Suppressor macrophage (primary cell): ENCODE measurements around the gene CTLA4.
"Not testable (repeated sequence)": the region's sequence is repeated elsewhere in the genome, so short reads cannot be mapped to it uniquely, and the experiment has no call there.

ENCODE experiments used
- DNase-seq, 4 experiments: peaks; one replicate each; pipeline ENCODE4 v3.0.0-alpha.2; 2020 to 2022

The CTLA4 gene

DNA sequence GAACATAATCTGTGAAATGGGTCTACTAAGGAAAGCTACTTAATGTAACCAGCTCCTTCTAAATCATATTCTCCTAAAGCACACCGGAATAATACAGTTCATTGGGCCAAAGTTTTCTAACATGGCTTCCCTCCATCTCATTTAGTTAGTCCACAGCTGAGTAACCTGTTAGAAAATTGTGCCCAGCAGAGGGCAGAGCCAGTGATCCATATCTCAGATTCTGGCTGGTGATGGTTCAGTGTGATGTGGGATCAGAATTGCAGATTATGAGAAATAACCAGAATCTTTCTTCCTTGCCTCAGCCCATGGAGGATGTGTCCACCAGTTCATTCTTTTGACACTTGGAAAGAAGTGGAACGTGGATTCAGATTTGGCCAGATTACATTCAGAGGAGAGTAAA lies 9.4 kb upstream of the CTLA4 start:
- no peak for DNase-seq

- DNase-seq, result no peak
Measured at GRCh38 chr2:203859030-203859789, 8.4 kb upstream of the CTLA4 start.

DNA sequence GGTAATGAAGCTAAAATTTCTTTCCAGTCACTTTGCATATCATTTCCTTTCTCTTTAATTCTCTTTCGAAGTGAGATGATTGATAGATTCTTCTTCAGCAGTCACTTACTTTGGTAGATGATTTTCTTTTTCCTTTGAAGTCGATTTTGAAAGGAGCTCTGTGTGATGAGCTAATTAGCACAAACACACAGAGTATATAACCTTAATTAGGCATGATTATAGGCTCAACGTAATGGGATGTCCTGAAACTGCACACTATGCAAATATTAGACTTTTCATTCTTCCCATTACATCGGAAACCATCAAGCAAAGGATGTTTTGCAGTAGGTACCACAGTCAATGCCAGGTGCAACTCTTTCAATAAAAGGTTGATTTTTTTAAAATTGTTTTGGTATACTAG lies 6.4 kb upstream of the CTLA4 start:
- DNase-seq, result no peak

GRCh38 chr2:203861607-203862006 lies 6.0 kb upstream of the CTLA4 start:
- no peak for DNase-seq

DNA sequence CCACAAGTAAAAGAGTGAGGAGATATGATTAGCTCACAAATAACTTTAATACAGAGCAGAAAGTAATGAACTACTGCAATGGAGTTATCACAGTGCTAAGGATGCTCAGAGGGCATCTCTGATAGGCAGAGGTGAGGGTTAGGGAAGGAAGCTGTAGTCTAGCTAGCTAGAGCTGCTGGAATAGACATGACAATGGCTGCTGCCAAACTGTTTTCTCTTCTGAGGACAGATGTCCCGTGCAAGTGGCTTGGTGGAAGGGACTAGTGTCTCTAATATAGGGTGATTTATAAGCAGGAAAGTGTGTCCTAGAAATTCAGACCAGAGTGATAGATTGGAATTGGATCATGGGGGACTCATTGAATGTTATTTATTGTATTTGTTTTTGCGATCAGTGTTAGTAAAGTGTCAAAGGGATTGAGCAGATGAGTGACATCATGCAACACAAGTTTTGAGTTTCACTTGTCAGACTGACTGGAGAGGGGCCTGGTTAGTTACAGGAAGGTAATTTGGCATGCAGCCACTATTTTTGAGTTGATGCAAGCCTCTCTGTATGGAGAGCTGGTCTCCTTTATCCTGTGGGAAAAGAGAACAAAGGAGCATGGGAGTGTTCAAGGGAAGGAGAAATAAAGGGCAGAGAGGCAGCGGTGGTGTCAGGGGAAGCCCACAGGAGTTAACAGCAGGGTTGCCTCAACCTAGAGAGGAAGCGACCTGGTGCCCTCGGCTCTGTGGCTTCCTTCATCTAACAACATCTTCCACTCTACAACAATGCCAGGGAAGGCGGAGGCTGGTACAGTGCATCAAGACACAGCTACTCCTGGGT lies 1.9 kb downstream of the CTLA4 start:
- no peak for DNase-seq

GRCh38 chr2:203870481-203870880 lies 2.9 kb downstream of the CTLA4 start:
- no peak for DNase-seq

DNA sequence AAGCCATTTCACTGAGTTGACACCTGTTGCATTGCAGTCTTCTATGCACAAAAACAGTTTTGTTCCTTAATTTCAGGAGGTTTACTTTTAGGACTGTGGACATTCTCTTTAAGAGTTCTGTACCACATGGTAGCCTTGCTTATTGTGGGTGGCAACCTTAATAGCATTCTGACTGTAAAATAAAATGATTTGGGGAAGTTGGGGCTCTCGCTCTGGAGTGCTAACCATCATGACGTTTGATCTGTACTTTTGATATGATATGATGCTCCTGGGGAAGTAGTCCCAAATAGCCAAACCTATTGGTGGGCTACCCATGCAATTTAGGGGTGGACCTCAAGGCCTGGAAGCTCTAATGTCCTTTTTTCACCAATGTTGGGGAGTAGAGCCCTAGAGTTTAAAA lies 3.4 kb downstream of the CTLA4 start:
- DNase-seq, result peak; percentile 52 to 85 (median 68)

GRCh38 chr2:203871371-203871983 lies 3.9 kb downstream of the CTLA4 start:
- DNase-seq, result peak; percentile 46 to 85 (median 64)

- no peak for DNase-seq
Measured at GRCh38 chr2:203873461-203873860, 5.9 kb downstream of the CTLA4 start.

DNA sequence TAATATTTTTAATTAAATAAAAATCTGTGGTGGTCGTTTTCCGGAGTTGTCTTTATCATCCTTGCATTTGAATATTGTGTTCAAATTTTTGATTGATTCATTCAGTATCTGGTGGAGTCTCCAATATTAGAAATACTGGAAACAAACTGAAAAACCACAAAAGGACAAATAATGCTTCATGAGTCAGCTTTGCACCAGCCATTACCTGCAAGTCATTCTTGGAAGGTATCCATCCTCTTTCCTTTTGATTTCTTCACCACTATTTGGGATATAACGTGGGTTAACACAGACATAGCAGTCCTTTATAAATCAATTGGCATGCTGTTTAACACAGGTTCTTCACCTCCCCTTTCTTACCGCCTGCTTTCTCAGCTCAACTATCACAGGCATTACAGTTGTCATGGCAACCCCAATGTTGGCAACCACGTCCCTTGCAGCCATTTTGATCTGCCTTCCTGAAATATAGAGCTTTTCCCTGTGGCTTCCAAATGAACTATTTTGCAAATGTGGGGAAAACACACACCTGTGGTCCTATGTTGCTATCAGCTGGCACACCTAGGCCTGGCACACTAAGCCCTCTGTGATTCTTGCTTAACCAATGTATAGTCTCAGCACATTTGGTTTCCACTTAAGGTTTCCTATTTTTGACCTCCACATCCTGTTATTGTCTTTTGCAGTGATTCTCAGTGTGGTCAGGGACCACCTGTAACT lies 6.5 kb downstream of the CTLA4 start:
- no peak for DNase-seq

GRCh38 chr2:203875471-203875870 lies 7.9 kb downstream of the CTLA4 start:
- no peak for DNase-seq

- no peak for DNase-seq
Measured at GRCh38 chr2:203876328-203876727, 8.8 kb downstream of the CTLA4 start.

DNA sequence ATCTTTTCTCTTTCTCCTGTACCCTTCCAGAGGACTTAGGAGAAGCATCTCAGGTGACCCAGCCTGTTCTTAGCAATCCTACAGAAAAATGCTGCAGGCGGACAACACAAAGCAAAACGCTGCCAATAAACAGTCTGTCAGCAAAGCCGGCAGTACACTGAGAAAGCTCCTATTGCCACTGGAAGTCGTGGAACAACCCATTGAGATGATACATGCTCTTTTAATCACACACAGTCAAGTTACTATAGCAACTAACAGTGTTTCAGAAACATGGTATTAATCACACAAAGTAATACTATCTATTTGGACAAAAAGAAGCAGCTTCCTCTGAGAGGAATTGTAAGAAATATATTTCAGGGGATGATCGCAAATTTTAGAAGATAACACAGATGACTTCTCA lies 10.5 kb downstream of the CTLA4 start:
- no peak for DNase-seq

GRCh38 chr2:203880557-203881125 lies 13.1 kb downstream of the CTLA4 start:
- peak; percentile 30 to 64 (median 54) for DNase-seq

DNA sequence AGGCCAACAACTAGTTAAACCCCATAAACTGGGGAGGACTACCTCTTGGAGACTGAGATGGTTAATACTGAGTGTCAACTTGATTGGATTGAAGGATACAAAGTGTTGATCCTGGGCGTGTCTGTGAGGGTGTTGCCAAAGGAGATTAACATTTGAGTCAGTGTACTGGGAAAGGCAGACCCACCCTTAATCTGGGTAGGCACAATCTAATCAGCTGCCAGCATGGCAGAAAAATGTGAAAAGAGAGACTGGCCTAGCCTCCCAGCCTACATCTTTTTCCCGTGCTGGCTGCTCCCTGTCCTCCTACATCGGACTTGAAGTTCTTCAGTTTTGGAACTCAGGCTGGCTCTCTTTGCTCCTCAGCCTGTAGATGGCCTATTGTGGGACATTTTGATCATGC lies 13.6 kb downstream of the CTLA4 start:
- DNase-seq, result not testable (repeated sequence)

- DNase-seq, result no peak
Measured at GRCh38 chr2:203882551-203882950, 15.0 kb downstream of the CTLA4 start.

DNA sequence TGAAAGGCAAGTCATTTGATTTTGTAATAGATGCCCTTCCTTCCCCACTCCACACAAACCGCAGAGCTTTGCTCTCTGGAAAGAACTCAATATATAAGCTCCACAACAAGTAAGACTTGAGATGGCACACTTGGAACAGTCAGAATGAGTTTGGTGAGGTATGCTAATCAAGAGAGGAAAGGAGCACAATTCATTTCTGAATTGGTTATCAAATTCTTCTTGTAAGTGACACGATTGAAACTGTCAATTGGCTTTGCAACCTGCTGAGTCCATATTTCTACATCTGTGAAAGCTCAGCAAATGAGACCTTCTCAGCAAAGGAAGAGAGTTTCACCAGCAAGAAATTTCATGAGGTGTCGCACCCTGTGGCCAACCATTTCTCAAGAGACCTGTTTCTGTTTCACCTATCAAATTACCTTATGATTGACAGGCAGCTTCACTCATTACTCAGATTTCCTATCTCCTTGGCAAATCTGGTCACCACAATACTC lies 19.1 kb downstream of the CTLA4 start:
- peak; percentile 27 to 73 (median 58) for DNase-seq

DNA sequence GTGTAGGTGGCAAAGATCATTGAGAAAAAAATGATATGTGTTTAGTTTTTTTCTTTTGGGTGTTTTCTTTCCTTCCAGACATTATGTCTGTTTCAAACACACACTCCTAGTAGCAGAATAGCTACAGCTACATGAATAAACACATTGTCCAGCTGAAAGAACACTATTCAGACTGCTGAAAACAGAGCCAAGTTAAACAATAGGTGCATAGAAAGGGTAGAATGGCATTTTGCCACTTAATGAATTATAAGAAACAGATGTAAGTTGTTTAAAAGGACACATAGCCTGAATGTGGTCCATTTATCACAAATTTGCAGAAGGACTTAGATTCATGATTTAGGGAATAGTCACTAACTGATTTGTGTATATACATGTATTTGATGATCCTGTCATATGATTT lies 20.1 kb downstream of the CTLA4 start:
- DNase-seq, result no peak

GRCh38 chr2:203889542-203889941 lies 22.0 kb downstream of the CTLA4 start:
- no peak for DNase-seq

GRCh38 chr2:203889944-203890343 lies 22.4 kb downstream of the CTLA4 start:
- no peak for DNase-seq

DNA sequence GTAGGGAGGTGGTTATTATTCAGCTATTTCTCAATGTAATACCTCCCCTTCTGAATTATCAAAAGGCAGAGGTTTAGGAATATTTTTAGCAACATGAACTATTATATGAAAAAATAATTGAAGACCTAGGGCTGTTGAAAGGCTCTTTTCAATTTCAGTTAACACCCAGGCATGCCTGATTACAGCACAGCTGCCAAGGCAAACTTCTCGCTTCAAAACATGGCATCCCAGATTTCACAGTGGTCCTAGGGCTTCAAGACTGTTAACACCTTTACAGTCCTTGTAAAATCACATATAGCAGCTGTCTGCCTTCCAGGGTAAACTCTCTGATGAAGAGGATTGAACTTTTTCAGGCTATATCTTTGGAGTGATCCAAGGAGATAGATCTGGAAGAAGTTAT lies 23.2 kb downstream of the CTLA4 start:
- DNase-seq, result no peak

- peak; percentile 82 to 92 (median 88) for DNase-seq
Measured at GRCh38 chr2:203891474-203891873, 23.9 kb downstream of the CTLA4 start.
